Fibroblast of lung (primary cell): ENCODE results near the gene DYNLL2.

Experiments
- EZH2 ChIP-seq: IDR thresholded peaks from 2 replicates; pipeline ENCODE4 v1.5.1; 2012; ENCODE audit warnings: low read length, control low read depth, mild to moderate bottlenecking; ENCODE audit errors: missing control alignments
- TF ChIP-seq, protein P1 (sequence below), 2 donors: IDR thresholded peaks in 1 of 2; conservative IDR thresholded peaks in 1 of 2; 1 replicate in 1 of 2; 2 replicates in 1 of 2; pipeline ENCODE4 v1.5.1; 2011 to 2012; ENCODE audit warnings: low read length in 2 of 2, control low read depth in 1 of 2, inconsistent platforms in 1 of 2, low read depth in 1 of 2, mild to moderate bottlenecking in 1 of 2

GRCh38 chr17:58059141-58059540 is 24.1 kb upstream of the DYNLL2 start:
- TF ChIP-seq, protein P1, sequence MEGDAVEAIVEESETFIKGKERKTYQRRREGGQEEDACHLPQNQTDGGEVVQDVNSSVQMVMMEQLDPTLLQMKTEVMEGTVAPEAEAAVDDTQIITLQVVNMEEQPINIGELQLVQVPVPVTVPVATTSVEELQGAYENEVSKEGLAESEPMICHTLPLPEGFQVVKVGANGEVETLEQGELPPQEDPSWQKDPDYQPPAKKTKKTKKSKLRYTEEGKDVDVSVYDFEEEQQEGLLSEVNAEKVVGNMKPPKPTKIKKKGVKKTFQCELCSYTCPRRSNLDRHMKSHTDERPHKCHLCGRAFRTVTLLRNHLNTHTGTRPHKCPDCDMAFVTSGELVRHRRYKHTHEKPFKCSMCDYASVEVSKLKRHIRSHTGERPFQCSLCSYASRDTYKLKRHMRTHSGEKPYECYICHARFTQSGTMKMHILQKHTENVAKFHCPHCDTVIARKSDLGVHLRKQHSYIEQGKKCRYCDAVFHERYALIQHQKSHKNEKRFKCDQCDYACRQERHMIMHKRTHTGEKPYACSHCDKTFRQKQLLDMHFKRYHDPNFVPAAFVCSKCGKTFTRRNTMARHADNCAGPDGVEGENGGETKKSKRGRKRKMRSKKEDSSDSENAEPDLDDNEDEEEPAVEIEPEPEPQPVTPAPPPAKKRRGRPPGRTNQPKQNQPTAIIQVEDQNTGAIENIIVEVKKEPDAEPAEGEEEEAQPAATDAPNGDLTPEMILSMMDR (conservative IDR thresholded peaks at IDR 0.05 in 1 of 2, IDR thresholded peaks at IDR 0.05 in 1 of 2; ENCODE audit: low read depth in 1 of 2, low read length in 2 of 2): no peak
- no peak for TF ChIP-seq EZH2
